Peyer's patch (tissue), 4 donors: ENCODE measurements around the gene RBMS1. TPM values are rescaled to one million over a fixed set of nuclear protein-coding genes. Genes with fewer than 3 reads are reported as not detected.
A peak's percentile ranks its signal among the peaks of the same experiment; 100 is the strongest.

Source experiments
- DNase-seq, 3 donors: peaks; one replicate each; pipeline ENCODE4 v3.0.0-alpha.2; 2017 to 2019
- H3K27ac ChIP-seq, 4 donors: fragments of 200-600 bp; sonication (generic); one replicate each; pipeline ENCODE4 v1.5.1; 2016 to 2019
- H3K27me3 ChIP-seq, 2 donors: fragments of 200-600 bp; sonication (generic); one replicate each; pipeline ENCODE4 v1.5.1; 2019
- H3K36me3 ChIP-seq, 3 donors: fragments of 200-600 bp; sonication (generic); one replicate each; pipeline ENCODE4 v1.5.1; 2016 to 2019
- H3K4me1 ChIP-seq, 4 donors: fragments of 200-600 bp; sonication (generic); one replicate each; pipeline ENCODE4 v1.5.1; 2016 to 2019
- H3K4me3 ChIP-seq, 4 donors: fragments of 200-600 bp; sonication (generic); 1 replicate in 3 of 4; 2 replicates in 1 of 4; pipeline ENCODE4 v1.5.1; 2016 to 2019; ENCODE audit warnings: mild to moderate bottlenecking in 1 of 4
- H3K9me3 ChIP-seq, 4 donors: fragments of 200-600 bp; sonication (generic); one replicate each; pipeline ENCODE4 v1.5.1; 2016 to 2019; ENCODE audit warnings: mild to moderate bottlenecking in 1 of 4
- CTCF ChIP-seq, 6 experiments: fragments of 450-650 bp in 4 of 6; fragments of 200-600 bp in 2 of 6; sonication (generic) in 1 of 6; IDR thresholded peaks; one replicate each; pipeline ENCODE4 v1.5.1; 2017 to 2019; ENCODE audit warnings: antibody characterized with exemption in 6 of 6, mild to moderate bottlenecking in 3 of 6, moderate library complexity in 1 of 6
- POLR2A ChIP-seq, 2 donors: fragments of 450-650 bp; IDR thresholded peaks; one replicate each; pipeline ENCODE4 v1.5.1; 2017; ENCODE audit warnings: antibody characterized with exemption in 2 of 2, mild to moderate bottlenecking in 2 of 2, moderate library complexity in 2 of 2
- total RNA-seq, 4 donors: library from RNA; depleted of rRNA; stranded (reverse); fragments of >200 nt; gene quantifications; one replicate each; pipeline ENCODE4 v1.1.0, GENCODE V29; 2016

Gene RBMS1
- total RNA-seq, 4 donors from 2014 or later, result 10.5 to 41.3 (median 18.5) TPM

GRCh38 chr2:160432633-160433032 is 61.0 kb downstream of the RBMS1 start:
- Histone ChIP-seq H3K27me3 (no peaks in the 10 kb centered on the region), H3K27ac (no peak overlapping the region), H3K9me3 (peaks cover 0 to 3% (median 0%) of the 10 kb centered on the region in 4 donors), H3K4me3 (no peak overlapping the region), H3K36me3 (no peaks in the 10 kb centered on the region), H3K4me1 (peaks cover 0 to 6% (median 0%) of the 10 kb centered on the region in 4 donors)
- no peak for DNase-seq
- TF ChIP-seq POLR2A (IDR thresholded peaks at IDR 0.05) (no peak), CTCF (IDR thresholded peaks at IDR 0.05) (peak in 1 of 6 experiments; percentile 5)

GRCh38 chr2:160431441-160431840 is 62.2 kb downstream of the RBMS1 start:
- H3K27me3 ChIP-seq, result no peaks in the 10 kb centered on the region
- DNase-seq, result no peak
- no peak overlapping the region for H3K27ac ChIP-seq
- no peaks in the 10 kb centered on the region for H3K36me3 ChIP-seq
- peaks cover 0 to 3% (median 0%) of the 10 kb centered on the region in 4 donors for H3K9me3 ChIP-seq
- H3K4me3 ChIP-seq, result no peak overlapping the region
- H3K4me1 ChIP-seq, result peaks cover 0 to 6% (median 0%) of the 10 kb centered on the region in 4 donors
- TF ChIP-seq CTCF (IDR thresholded peaks at IDR 0.05) (no peak), POLR2A (IDR thresholded peaks at IDR 0.05) (no peak)

DNA sequence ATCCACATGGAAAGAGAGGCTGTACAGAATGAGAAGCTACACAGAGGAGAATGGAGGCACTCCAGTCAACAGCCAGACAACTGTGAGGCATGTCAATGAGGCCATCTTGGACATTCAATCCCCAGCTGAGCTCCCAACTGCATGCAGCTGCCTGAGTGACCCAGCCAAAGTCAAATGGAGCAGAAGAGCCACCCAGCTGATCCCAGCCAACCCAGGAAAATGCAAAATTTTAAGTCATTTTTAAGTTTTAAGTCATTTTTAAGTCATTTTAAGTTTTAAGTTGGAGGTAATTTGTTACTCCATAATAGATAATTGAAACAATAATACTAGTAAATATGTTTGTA is 63.6 kb downstream of the RBMS1 start:
- DNase-seq, result no peak
- Histone ChIP-seq H3K36me3 (no peaks in the 10 kb centered on the region), H3K9me3 (peaks cover 0 to 3% (median 0%) of the 10 kb centered on the region in 4 donors), H3K27ac (no peak overlapping the region), H3K4me1 (peaks cover 0 to 6% (median 0%) of the 10 kb centered on the region in 4 donors), H3K4me3 (no peak overlapping the region), H3K27me3 (no peaks in the 10 kb centered on the region)
- no peak for TF ChIP-seq CTCF (IDR thresholded peaks at IDR 0.05)
- TF ChIP-seq POLR2A (IDR thresholded peaks at IDR 0.05), result no peak

- H3K4me1 ChIP-seq, result peaks cover 0 to 6% (median 0%) of the 10 kb centered on the region in 4 donors
- no peak for DNase-seq
- peak overlapping the region in 2 of 4 donors; percentile 48 to 70 for H3K27ac ChIP-seq
- H3K9me3 ChIP-seq, result peaks cover 0 to 3% (median 0%) of the 10 kb centered on the region in 4 donors
- H3K4me3 ChIP-seq, result no peak overlapping the region
- no peaks in the 10 kb centered on the region for H3K27me3 ChIP-seq
- no peaks in the 10 kb centered on the region for H3K36me3 ChIP-seq
- TF ChIP-seq CTCF (IDR thresholded peaks at IDR 0.05) (peak; percentile 58 to 73 (median 62)), POLR2A (IDR thresholded peaks at IDR 0.05) (no peak)
Observed at GRCh38 chr2:160429248-160430000, 64.2 kb downstream of the RBMS1 start.

DNA sequence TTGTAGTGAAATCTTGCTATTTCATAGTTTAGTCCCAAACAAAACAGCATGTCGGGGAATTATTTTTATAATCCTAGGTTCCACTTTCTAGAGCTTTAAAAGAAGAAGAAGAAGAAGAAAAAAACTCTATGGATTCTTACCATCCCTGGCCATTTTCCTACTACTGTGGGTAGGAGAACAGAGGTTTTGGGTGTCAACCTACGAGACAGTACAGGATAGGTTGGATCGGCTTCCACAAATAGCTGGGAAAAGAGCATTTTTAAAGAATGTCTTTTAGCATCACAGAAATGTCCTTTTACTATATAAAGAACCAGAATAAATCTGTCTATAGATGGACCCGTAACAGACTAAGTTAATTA is 65.2 kb downstream of the RBMS1 start:
- Histone ChIP-seq H3K4me1 (peaks cover 0 to 6% (median 0%) of the 10 kb centered on the region in 4 donors), H3K9me3 (peaks cover 0 to 3% (median 0%) of the 10 kb centered on the region in 4 donors), H3K27ac (peak overlapping the region; percentile 4 to 70 (median 50)), H3K4me3 (peak overlapping the region in 1 of 4 donors; percentile 9), H3K36me3 (no peaks in the 10 kb centered on the region), H3K27me3 (no peaks in the 10 kb centered on the region)
- DNase-seq, result no peak
- no peak for TF ChIP-seq POLR2A (IDR thresholded peaks at IDR 0.05)
- no peak for TF ChIP-seq CTCF (IDR thresholded peaks at IDR 0.05)
